ENCODE measurements around the gene BATF2.

Gene BATF2

GRCh38 chr11:64960719-64961118 is 36.1 kb downstream of the BATF2 start:
- DNase-seq: no peak

DNA sequence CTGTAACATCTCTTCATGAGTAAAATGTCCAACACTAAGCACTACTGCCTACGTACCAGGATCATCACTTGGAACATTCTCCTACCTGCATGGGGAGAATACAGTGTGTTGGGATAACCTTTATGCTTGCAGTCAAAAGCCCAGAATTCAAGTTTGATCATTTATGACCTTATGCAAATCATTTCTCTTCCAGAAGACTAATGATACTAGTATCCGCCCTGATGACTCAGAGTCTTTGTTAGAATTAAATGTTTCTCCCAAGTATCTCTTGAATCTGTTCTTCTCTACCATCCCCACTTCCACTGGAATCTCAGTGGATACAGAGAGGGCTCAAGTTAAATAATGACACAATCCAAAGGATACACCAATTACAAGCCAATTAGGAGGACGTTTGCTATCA is 37.3 kb downstream of the BATF2 start:
- no peak for DNase-seq

- DNase-seq: no peak
Observed at GRCh38 chr11:64954201-64954600, 42.6 kb downstream of the BATF2 start.

- DNase-seq: no peak
Observed at GRCh38 chr11:64951529-64951928, 45.2 kb downstream of the BATF2 start.

GRCh38 chr11:64947208-64947814 is 49.5 kb downstream of the BATF2 start:
- DNase-seq: no peak
